Urothelium cell line (cell line): ENCODE measurements around the gene DUOXA2.
"Not testable (repeated sequence)": the region's sequence is repeated elsewhere in the genome, so short reads cannot be mapped to it uniquely, and the experiment has no call there.

ENCODE experiments used
- DNase-seq: peaks from one replicate; pipeline ENCODE4 v3.0.0; 2011; ENCODE audit warnings: low spot score, mixed read lengths
- FAIRE-seq: peaks from 2 replicates; lab custom pipeline; 2011; peaks lifted over from hg19 to GRCh38; lab: Jason Lieb, UNC

Gene DUOXA2

DNA sequence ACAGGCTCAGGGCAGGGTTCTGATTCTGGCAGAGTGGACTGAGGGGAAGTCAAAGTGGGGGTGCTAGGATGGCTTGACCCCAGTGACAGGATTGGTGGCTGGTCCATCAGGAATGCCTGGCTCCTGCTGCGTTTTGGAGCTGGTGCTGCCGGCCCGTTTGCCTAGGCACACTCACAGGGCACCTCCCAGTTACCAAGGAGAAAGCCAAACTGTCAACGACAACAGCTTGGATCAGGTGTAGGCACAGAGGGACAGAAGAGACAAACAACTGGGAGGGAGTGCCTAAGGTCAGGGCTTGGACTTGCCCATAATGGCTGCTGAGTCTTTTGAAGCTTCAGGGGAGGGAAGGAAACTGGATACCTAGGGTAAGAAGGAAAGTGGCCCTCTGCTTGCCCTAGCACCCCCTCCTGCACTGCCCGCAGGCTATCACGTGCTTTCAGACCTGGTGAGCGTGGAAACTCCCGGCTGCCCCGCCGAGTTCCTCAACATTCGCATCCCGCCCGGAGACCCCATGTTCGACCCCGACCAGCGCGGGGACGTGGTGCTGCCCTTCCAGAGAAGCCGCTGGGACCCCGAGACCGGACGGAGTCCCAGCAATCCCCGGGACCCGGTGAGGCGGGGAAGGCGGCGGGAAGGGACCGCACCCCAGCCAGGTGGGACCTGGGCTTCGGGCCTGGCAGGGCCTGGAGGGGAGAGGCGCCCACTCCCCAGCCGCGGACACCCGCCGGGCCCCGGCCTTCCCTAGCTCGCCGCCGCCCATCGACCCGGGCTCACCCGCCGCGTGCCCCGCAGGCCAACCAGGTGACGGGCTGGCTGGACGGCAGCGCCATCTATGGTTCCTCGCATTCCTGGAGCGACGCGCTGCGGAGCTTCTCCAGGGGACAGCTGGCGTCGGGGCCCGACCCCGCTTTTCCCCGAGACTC lies 20.8 kb downstream of the DUOXA2 start:
- FAIRE-seq (no peak), DNase-seq (no peak)

DNA sequence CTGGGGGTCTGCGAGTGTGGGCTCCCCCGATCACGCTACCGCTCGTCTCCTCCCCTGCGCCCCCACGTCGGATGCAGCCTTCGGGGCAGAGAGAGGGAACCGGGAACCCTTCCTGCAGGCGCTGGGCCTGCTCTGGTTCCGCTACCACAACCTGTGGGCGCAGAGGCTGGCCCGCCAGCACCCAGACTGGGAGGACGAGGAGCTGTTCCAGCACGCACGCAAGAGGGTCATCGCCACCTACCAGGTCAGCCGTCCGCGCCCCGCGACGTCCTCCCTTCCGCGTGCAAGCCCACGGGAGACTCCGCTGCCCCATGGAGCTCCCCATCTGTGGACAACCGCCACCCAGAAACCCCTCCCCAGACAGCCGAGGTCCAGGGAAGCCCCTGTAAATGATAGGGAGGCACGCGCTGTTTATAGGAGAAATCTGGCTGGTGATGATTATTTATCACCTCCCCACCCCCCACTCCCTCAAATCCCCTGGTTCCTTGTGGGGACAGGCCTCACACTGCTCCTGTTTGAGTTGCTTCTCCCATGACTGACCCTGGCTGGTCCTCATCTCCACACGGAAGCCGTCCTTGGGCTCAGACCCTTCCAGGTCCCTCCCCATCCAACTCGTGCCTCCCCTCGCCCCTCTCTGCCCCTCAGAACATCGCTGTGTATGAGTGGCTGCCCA lies 21.7 kb downstream of the DUOXA2 start:
- not testable (repeated sequence) for FAIRE-seq, DNase-seq

DNA sequence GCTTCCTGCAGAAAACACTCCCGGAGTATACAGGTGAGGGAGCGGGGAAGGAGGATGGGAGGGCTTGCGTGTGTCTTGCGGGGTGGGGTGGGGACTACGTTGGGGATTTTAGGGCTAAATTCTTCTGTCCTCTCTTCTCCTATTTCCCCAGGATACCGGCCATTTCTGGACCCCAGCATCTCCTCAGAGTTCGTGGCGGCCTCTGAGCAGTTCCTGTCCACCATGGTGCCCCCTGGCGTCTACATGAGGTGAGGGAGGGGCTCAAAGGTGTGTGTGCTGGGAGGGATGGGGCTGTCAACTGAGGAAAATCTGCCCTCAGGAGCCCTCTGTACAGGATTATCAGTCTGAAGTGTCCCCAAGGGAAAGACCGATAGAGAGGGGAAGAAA lies 22.2 kb downstream of the DUOXA2 start:
- DNase-seq (no peak), FAIRE-seq (no peak)

DNA sequence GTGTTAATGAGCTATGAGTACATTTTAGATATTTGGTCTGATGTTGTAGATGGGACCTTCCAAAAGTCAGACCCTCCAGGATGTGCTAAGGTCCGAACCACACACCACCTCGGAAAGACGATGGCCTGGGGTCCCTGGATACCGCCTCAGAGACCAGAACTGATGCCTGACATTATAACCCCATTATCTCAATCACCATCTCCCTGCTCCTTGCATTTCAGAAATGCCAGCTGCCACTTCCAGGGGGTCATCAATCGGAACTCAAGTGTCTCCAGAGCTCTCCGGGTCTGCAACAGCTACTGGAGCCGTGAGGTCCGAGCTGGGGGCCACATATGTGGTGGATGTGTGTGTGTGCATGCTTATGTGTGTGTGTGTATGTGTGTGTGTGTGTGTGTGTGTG lies 23.6 kb downstream of the DUOXA2 start:
- FAIRE-seq (no peak), DNase-seq (no peak)

DNA sequence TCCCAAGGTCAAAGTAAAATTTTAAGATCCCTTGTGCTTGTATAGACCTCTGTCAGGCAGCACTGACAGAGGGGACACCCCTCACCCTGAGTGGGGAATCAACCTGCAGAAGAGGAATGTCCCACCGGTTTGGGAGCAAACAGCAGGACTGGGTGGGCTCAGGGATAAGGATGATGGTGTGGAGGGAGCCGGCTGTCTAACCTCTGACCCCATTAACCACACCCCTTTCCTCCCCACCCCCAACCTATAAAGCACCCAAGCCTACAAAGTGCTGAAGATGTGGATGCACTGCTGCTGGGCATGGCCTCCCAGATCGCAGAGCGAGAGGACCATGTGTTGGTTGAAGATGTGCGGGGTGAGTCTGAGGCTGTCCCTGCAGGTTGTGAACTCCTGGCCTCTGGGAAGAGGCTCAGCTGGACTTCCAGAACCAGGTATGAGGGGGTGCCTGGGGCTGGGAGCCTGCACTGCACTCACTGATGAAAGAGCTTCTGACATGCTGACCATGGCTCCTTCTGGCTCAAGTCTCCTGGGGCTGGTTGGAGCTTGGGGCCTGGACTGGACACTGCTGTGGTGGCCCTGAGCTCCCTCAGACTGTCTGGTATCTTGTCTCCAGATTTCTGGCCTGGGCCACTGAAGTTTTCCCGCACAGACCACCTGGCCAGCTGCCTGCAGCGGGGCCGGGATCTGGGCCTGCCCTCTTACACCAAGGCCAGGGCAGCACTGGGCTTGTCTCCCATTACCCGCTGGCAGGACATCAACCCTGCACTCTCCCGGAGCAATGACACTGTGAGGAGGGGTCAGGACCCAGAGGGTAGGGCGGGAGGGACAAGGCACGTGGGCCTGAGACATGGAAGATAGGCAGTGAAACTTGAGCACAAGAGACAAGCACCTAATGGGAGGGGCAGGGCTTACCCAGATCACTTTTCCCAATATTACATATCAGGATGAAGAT lies 25.0 kb downstream of the DUOXA2 start:
- no peak for FAIRE-seq
- DNase-seq: no peak

DNA sequence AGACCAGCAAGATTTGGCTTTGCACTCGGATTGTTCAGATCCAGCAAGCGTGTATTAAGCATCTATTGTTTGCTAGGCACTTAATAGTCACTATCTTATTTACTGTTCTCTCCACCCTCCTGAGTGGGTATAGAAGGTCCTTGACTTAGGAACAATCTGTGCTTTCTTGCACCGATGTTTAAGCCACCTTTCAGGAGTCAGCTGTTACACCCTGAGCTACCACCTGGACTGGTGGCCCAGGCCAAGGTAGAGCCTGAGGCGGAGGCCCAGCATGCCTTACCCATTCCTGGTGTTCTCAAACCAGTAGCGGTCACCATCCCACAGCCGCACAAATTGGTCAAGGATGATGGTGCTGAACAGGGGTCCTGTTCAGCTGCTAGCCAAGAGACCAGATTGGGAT lies 25.6 kb downstream of the DUOXA2 start:
- FAIRE-seq (no peak), DNase-seq (no peak)

DNA sequence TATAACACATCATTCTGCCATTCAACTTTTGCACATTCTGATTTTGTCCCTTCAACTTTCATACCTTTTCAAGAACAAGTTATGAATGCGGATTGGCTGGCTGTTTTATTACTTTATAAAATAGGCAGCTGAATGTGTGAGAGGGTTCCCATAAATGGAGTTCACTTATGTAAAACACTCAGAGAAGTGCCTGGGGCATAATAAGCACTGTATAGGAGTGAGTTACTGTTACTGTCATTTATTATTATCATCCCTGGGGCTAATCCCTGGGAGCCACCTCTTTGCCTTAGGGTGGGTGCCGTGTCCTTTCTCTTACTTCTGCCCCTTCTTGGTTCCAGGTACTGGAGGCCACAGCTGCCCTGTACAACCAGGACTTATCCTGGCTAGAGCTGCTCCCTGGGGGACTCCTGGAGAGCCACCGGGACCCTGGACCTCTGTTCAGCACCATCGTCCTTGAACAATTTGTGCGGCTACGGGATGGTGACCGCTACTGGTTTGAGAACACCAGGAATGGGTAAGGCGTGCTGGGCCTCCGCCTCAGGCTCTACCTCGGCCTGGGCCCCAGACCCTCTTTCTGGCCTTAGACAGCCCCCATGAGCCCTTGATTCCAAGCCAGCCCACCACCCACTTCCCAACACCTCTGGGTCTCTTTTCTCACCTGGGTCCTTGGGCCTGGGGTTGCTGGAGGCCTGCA lies 26.6 kb downstream of the DUOXA2 start:
- no peak for FAIRE-seq
- no peak for DNase-seq

DNA sequence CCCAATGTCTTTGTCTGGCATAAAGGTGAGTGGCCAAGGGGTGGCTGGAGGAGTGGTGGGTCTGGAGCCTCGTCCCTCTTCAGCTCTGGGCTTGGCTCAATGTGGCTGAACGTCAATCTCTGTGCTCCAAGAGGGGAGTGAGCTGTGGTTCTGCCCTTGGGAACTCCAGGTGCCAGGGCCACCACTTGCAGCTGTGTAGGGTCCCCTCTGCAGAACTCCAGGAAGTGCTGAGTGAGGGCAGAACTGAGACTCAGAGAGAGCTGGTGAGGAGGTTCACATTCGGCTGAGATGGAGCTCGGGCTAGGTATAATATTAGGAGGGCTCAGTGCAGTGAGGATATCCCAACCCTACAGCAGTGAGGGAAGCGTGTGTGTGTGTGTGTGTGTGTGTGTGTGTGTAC lies 27.3 kb downstream of the DUOXA2 start:
- FAIRE-seq: no peak
- DNase-seq: no peak

DNA sequence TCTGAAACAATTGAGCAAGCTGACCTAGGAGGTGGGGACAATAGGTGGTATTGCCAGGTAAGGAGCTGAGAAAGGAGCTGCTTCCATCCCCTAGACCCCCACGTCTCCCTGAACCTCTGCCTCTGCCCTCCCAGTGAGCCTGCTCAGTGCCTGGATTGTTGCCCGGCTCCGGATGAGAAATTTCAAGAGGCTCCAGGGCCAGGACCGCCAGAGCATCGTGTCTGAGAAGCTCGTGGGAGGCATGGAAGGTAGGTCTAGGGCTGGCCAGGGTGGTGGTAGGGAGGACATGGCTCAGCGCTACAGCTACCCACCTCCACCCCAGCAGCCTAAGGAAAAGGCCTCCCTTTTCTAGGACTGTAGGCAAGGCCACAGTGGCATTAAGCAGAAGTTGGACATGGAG lies 28.9 kb downstream of the DUOXA2 start:
- DNase-seq: no peak
- FAIRE-seq: no peak

DNA sequence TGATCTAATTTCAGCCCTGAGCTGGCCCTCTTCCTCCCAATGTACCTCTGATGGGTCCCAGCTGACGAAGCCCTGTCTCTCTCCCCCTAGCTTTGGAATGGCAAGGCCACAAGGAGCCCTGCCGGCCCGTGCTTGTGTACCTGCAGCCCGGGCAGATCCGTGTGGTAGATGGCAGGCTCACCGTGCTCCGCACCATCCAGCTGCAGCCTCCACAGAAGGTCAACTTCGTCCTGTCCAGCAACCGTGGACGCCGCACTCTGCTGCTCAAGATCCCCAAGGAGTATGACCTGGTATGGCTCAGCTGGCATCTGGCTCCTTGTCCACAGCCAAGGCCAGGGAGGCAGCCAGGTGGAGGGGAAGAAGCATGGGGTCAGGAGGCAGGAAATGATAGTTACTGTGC lies 29.8 kb downstream of the DUOXA2 start:
- DNase-seq (no peak), FAIRE-seq (no peak)

DNA sequence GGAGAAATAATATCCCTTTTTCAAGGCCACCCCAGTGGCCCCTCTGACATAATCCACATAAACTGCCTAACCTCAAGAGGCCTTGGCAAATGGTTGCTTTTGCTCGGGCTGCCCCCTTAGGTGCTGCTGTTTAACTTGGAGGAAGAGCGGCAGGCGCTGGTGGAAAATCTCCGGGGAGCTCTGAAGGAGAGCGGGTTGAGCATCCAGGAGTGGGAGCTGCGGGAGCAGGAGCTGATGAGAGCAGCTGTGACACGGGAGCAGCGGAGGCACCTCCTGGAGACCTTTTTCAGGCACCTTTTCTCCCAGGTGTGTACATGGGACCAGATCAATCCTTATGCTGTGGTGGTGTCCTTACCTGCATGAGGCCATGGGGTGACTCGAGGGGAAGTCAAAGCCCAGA lies 30.6 kb downstream of the DUOXA2 start:
- no peak for DNase-seq
- no peak for FAIRE-seq

DNA sequence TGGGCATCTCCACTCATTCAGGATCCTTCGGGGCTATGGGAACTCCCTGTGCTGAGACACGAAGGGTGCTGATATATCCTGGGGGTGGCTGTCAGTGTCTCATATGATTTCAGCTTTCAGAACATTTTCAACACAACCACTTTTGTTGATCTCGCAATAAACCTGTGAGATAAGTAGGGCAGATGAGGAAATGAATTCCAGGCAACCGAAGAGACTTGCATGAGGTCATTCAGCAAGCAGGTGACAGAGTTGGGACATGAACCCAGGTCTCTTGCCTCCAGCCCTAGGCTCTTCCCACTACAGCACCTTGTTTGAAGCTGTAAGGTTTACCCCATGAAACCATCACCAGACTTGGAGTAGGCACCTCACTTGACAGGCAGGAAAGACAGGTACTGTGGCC lies 32.3 kb downstream of the DUOXA2 start:
- DNase-seq (no peak), FAIRE-seq (no peak)

DNA sequence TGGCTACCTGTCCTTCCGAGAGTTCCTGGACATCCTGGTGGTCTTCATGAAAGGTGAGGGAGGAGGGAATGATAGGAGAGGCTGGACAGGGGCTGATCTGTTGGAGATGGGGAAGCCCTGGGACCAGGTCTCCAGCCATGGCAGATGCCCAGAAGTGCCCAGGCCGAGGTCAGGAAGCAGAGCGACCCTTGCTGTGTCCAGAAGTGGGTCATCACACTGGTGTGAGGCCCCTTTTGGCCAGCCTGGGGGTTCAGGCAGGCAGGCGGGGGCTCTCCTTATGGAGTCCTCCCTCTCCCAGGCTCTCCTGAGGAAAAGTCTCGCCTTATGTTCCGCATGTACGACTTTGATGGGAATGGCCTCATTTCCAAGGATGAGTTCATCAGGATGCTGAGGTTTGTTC lies 33.5 kb downstream of the DUOXA2 start:
- no peak for FAIRE-seq
- DNase-seq: no peak

DNA sequence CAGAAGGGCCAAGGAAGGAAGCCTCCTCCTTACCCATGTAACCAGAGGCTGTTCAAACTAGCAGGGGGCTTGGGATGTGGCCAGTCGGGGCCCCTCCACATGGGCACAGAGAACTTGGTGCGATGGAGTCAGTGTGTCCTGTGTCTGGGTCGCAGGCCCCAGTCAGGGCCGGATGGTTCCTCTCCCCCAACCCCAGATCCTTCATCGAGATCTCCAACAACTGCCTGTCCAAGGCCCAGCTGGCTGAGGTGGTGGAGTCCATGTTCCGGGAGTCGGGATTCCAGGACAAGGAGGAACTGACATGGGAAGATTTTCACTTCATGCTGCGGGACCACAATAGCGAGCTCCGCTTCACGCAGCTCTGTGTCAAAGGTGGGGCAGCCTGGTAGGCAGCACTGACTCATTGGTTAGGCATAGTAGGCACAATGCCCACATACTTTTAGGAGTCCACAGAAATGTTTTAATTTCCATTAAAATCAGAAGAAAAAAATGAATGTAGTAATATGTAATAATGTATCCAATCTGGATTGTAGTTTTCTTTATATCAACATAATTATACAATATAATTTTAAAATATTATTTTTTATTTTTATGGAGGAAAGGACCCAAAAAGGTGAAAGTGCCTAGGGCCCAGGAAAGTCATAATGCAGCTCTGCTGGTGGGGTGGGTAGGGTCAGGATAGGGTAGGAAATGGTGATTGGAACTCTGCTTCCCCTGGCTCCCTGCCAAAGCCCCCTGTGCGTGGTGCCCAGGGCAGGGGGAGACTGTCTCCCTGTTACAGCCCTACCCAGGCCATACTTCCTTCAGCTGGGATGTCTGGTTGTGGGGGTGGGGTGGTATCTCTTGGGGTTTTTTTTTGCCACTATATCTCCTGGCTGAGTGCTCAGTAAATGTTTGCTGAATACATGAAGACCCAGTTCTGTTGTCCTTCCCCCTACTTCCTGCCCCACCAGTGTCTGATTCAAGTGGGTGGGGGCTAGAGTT lies 34.2 kb downstream of the DUOXA2 start:
- DNase-seq (no peak), FAIRE-seq (no peak)

DNA sequence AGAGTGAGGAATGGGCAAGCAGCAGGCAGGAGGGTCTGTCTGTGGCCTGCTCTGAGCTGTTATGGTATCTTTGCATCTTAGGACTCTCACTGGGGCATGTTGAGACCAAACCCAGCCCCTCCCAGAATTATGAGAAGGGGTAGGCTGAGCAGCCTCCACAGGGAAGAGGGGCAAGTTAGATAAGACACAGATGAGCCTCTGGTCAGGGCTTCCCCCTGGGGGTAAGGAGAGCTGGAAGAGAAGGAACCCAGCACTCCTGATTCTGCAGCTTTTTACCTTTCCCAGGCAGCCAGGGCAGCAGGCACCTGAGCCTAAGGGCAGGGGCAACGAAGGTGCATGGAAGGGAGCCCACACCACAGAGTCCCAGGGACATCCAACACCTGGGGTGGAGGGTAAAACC lies 34.9 kb downstream of the DUOXA2 start:
- DNase-seq (no peak), FAIRE-seq (no peak)

DNA sequence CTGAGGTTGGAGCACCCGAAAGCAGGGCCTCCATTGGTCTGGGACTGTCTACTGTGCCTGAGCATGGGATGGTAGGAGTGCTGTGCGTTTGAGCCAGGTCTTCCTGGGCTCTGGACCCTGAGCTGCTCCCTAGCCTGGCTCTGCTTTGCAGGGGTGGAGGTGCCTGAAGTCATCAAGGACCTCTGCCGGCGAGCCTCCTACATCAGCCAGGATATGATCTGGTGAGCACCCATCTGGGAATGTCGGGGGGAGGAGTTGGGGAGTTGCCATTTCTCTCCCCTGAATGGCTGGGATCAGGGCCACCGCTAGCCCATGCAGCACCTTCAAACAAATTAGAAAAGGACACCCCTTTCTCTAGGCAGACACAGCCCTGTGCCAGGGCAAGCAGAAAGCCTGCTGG lies 36.4 kb downstream of the DUOXA2 start:
- no peak for FAIRE-seq
- no peak for DNase-seq

DNA sequence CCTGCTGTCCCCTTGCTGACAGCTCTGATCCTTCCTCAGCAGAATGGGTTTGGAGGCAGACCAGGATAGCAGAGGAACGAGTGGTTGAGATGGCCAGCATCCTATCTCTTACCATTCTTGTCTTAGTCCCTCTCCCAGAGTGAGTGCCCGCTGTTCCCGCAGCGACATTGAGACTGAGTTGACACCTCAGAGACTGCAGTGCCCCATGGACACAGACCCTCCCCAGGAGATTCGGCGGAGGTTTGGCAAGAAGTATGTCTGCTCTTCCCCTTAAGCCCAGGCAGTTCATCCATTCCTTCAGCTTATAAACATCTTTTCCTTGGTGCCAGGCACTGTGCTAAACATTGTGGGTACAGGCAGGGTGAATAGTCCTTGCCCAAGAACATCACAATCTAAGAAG lies 36.9 kb downstream of the DUOXA2 start:
- FAIRE-seq (no peak), DNase-seq (no peak)

DNA sequence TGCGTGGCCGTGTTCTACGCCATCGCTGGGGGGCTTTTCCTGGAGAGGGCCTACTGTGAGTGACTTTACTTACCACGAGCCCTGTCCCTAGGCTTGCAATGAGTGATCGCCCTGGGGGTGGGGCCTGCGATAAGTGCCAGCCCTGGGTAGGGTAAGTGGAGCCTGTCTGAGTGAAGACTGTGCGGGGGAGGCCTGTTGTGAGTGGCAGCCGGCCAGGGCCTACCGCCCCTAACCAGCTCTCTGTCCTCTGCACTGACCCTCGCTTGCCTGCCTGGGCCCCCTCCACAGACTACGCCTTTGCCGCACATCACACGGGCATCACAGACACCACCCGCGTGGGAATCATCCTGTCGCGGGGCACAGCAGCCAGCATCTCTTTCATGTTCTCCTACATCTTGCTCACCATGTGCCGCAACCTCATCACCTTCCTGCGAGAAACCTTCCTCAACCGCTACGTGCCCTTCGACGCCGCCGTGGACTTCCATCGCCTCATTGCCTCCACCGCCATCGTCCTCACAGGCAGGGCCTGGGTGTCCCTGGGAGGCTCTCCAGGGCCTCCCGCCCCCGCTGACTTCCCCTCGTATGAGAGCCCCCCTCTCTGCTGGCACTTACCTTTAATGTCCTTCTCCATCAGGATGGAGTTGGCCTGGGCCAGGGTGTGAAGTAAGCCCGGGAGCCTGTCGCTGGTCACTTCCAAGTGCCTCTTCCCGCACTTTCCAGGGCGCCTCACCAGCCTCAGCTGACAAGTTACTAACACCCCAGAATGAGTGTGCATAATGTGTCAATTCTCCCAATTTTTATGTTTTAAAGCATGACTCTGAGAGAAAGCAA lies 38.1 kb downstream of the DUOXA2 start:
- DNase-seq: no peak
- no peak for FAIRE-seq

DNA sequence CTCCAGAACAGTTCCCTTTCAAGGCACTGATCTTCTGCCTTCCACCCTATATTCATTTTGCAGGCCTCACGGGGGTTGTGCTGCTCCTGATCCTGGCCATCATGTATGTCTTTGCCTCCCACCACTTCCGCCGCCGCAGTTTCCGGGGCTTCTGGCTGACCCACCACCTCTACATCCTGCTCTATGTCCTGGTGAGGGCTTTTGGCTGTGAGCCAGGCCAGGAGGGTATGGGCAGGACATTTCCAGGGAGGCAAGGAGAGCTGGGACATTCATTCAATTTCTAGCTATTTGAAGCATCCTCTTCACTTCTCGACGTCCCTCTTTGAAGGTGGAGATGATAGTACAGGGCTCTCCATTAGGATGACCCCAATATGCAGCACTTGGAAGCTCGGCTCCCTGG lies 41.6 kb downstream of the DUOXA2 start:
- no peak for FAIRE-seq

More for the DNA sequence above, 41.6 kb downstream of the DUOXA2 start:
- no peak for DNase-seq
